GM23338 (cell line): ENCODE measurements around the gene NFKBIA.

Experiments used
- EZH2 ChIP-seq: fragments of 200-600 bp; sonication (generic); IDR thresholded peaks from one replicate; pipeline ENCODE4 v1.8.0; 2017; ENCODE audit warnings: antibody characterized with exemption, mild to moderate bottlenecking, low read depth; ENCODE audit not compliant: unreplicated experiment
- TF ChIP-seq, protein P1 (sequence below), 2 experiments: fragments of 200-600 bp in 1 of 2; sonication (generic) in 1 of 2; conservative IDR thresholded peaks; 2 replicates each; pipeline versions ENCODE4 v1.5.1 to v1.6.1; 2016 to 2017; ENCODE audit warnings: antibody characterized with exemption in 2 of 2, low read depth in 2 of 2, mild to moderate bottlenecking in 2 of 2, moderate library complexity in 1 of 2

DNA sequence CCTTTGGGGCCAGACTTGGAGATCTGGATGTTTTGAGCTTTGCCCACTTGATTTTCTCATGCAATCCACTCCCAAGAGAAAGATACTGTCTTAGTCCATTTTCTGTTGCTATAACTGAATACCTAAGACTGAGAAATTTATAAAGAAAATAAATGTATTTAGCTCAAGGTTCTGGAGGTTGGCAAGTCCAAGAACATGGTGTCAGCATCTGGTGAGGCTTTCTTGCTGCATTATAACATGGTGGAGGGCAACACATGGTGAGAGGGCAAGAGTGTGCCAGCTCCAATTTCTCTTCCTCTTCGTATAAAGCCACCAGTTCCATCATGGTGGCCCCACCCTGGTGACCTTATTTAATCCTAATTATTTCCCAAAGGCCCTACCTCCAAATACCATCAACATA lies 39.6 kb upstream of the NFKBIA start:
- TF ChIP-seq EZH2 = no peak
- TF ChIP-seq, protein P1, sequence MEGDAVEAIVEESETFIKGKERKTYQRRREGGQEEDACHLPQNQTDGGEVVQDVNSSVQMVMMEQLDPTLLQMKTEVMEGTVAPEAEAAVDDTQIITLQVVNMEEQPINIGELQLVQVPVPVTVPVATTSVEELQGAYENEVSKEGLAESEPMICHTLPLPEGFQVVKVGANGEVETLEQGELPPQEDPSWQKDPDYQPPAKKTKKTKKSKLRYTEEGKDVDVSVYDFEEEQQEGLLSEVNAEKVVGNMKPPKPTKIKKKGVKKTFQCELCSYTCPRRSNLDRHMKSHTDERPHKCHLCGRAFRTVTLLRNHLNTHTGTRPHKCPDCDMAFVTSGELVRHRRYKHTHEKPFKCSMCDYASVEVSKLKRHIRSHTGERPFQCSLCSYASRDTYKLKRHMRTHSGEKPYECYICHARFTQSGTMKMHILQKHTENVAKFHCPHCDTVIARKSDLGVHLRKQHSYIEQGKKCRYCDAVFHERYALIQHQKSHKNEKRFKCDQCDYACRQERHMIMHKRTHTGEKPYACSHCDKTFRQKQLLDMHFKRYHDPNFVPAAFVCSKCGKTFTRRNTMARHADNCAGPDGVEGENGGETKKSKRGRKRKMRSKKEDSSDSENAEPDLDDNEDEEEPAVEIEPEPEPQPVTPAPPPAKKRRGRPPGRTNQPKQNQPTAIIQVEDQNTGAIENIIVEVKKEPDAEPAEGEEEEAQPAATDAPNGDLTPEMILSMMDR (conservative IDR thresholded peaks at IDR 0.05; ENCODE audit: low read depth in 2 of 2) = no peak
